ENCODE measurements around the gene NDNF.

- no peak for TF ChIP-seq CTCF (conservative IDR thresholded peaks at IDR 0.05; ENCODE audit: low read length)
- no peak for TF ChIP-seq EZH2phosphoT487 (IDR thresholded peaks at IDR 0.05; ENCODE audit: borderline replicate concordance)
These were observed 38.3 kb downstream of the NDNF start for GRCh38 chr4:121034017-121034416.

Measured in Loucy (cell line).